HEK293 (cell line): ENCODE results near the gene STIL.

Experiments
- CTCF ChIA-PET: fragments of 350-600 bp; formaldehyde crosslinking; extraction: SDS; loops from one replicate; lab custom pipeline; 2021; ENCODE audit warnings: antibody characterized with exemption; lab: Yijun Ruan, JAX
- POLR2A ChIA-PET: fragments of 300-600 bp; formaldehyde crosslinking; extraction: SDS; loops from one replicate; lab custom pipeline; 2020; ENCODE audit warnings: antibody characterized with exemption, inconsistent platforms; lab: Yijun Ruan, JAX
- H3K27ac ChIP-seq: fragments of 200-500 bp; sonication (Bioruptor generic); 2 replicates; pipeline ENCODE4 v1.5.1; 2014; ENCODE audit warnings: low read depth, low read length, control low read depth, inconsistent platforms; ENCODE audit errors: extremely low read depth
- H3K36me3 ChIP-seq, 2 experiments: fragments of 200-500 bp in 1 of 2; sonication (Bioruptor generic) in 1 of 2; 1 replicate in 1 of 2; 2 replicates in 1 of 2; pipeline ENCODE4 v1.5.1; 2014 to 2017; ENCODE audit warnings: inconsistent platforms in 2 of 2, low read length in 2 of 2; ENCODE audit not compliant: control insufficient read depth in 2 of 2, insufficient read depth in 1 of 2
- H3K4me1 ChIP-seq: fragments of 200-500 bp; sonication (Bioruptor generic); 2 replicates; pipeline ENCODE4 v1.5.1; 2014; ENCODE audit warnings: mild to moderate bottlenecking, low read length, inconsistent platforms; ENCODE audit not compliant: control insufficient read depth, insufficient read depth
- H3K4me3 ChIP-seq: 2 replicates; pipeline ENCODE4 v1.5.1; 2011; ENCODE audit warnings: low read depth, mild to moderate bottlenecking, control low read depth, low read length, moderate library complexity
- H3K9me3 ChIP-seq: fragments of 200-500 bp; sonication (Bioruptor generic); 2 replicates; pipeline ENCODE4 v1.5.1; 2014; ENCODE audit warnings: low read depth, low read length, inconsistent platforms; ENCODE audit not compliant: control insufficient read depth, insufficient read depth
- BCL11B ChIP-seq: fragments of 450-650 bp; formaldehyde crosslinking; IDR thresholded peaks from 2 replicates; pipeline ENCODE4 v1.5.1; 2016; ENCODE audit warnings: low read depth, missing biosample characterization, missing genetic modification characterization
- GFI1B ChIP-seq: fragments of 450-650 bp; formaldehyde crosslinking; IDR thresholded peaks from 2 replicates; pipeline ENCODE4 v1.5.1; 2016; ENCODE audit warnings: missing biosample characterization, missing genetic modification characterization
- HOXA7 ChIP-seq: sonication (generic); formaldehyde crosslinking; IDR thresholded peaks from 2 replicates; pipeline ENCODE4 v1.8.1; 2022; ENCODE audit warnings: missing genetic modification reagents, borderline replicate concordance
- KLF7 ChIP-seq: fragments of 450-650 bp; formaldehyde crosslinking; IDR thresholded peaks from 2 replicates; pipeline ENCODE4 v1.5.1; 2016; ENCODE audit warnings: missing biosample characterization, missing genetic modification characterization, borderline replicate concordance
- SETDB1 ChIP-seq: IDR thresholded peaks from one replicate; pipeline ENCODE4 v1.6.1; 2017; ENCODE audit warnings: mild to moderate bottlenecking, low read length, moderate library complexity, mixed read lengths; ENCODE audit not compliant: insufficient read length
- ZIC2 ChIP-seq: fragments of 450-650 bp; formaldehyde crosslinking; IDR thresholded peaks from 2 replicates; pipeline ENCODE4 v1.5.1; 2016; ENCODE audit warnings: missing biosample characterization, missing genetic modification characterization
- ZNF121 ChIP-seq: fragments of 450-650 bp; formaldehyde crosslinking; IDR thresholded peaks from 2 replicates; pipeline ENCODE4 v1.5.1; 2016; ENCODE audit warnings: missing biosample characterization, missing genetic modification characterization
- ZNF132 ChIP-seq: fragments of 450-650 bp; formaldehyde crosslinking; IDR thresholded peaks from 2 replicates; pipeline ENCODE4 v1.5.1; 2017; ENCODE audit warnings: missing biosample characterization, missing genetic modification characterization, borderline replicate concordance
- ZNF138 ChIP-seq: fragments of 450-650 bp; formaldehyde crosslinking; IDR thresholded peaks from 2 replicates; pipeline ENCODE4 v1.5.1; 2016; ENCODE audit warnings: missing biosample characterization, missing genetic modification characterization, borderline replicate concordance
- ZNF521 ChIP-seq: fragments of 450-650 bp; formaldehyde crosslinking; IDR thresholded peaks from 2 replicates; pipeline ENCODE4 v1.5.1; 2017; ENCODE audit warnings: missing biosample characterization, mild to moderate bottlenecking, missing genetic modification characterization
- ZNF596 ChIP-seq: fragments of 450-650 bp; IDR thresholded peaks from 2 replicates; pipeline ENCODE4 v1.5.0; 2018; ENCODE audit warnings: missing biosample characterization, mild to moderate bottlenecking, missing genetic modification characterization, moderate library complexity
- ZNF623 ChIP-seq: fragments of 450-650 bp; formaldehyde crosslinking; IDR thresholded peaks from 2 replicates; pipeline ENCODE4 v1.5.1; 2016; ENCODE audit warnings: missing biosample characterization, missing genetic modification characterization
- ZNF660 ChIP-seq: fragments of 450-650 bp; IDR thresholded peaks from 2 replicates; pipeline ENCODE4 v1.5.1; 2018; ENCODE audit warnings: missing biosample characterization, mild to moderate bottlenecking, missing genetic modification characterization
- ZSCAN23 ChIP-seq: fragments of 450-650 bp; formaldehyde crosslinking; IDR thresholded peaks from 2 replicates; pipeline ENCODE4 v1.5.1; 2016; ENCODE audit warnings: missing biosample characterization, missing genetic modification characterization
- TF ChIP-seq, protein P1 (sequence below): fragments of 450-650 bp; formaldehyde crosslinking; IDR thresholded peaks from 2 replicates; pipeline ENCODE4 v1.5.1; 2017; ENCODE audit warnings: missing biosample characterization, missing genetic modification characterization
- TF ChIP-seq, protein P2 (sequence below): fragments of 450-650 bp; formaldehyde crosslinking; IDR thresholded peaks from 2 replicates; pipeline ENCODE4 v1.5.1; 2016; ENCODE audit warnings: missing biosample characterization, missing genetic modification characterization
- TF ChIP-seq, protein P3 (sequence below): fragments of 450-650 bp; formaldehyde crosslinking; IDR thresholded peaks from 2 replicates; pipeline ENCODE4 v1.5.1; 2016; ENCODE audit warnings: missing biosample characterization, missing genetic modification characterization, low read depth
- TF ChIP-seq, protein P4 (sequence below): fragments of 450-650 bp; formaldehyde crosslinking; IDR thresholded peaks from 2 replicates; pipeline ENCODE4 v1.5.1; 2016; ENCODE audit warnings: missing biosample characterization, missing genetic modification characterization, borderline replicate concordance
- TF ChIP-seq, protein P5 (sequence below): fragments of 450-650 bp; formaldehyde crosslinking; optimal IDR thresholded peaks from 2 replicates; pipeline ENCODE3; 2016; ENCODE audit warnings: missing biosample characterization, mild to moderate bottlenecking, missing genetic modification characterization

The STIL gene

DNA sequence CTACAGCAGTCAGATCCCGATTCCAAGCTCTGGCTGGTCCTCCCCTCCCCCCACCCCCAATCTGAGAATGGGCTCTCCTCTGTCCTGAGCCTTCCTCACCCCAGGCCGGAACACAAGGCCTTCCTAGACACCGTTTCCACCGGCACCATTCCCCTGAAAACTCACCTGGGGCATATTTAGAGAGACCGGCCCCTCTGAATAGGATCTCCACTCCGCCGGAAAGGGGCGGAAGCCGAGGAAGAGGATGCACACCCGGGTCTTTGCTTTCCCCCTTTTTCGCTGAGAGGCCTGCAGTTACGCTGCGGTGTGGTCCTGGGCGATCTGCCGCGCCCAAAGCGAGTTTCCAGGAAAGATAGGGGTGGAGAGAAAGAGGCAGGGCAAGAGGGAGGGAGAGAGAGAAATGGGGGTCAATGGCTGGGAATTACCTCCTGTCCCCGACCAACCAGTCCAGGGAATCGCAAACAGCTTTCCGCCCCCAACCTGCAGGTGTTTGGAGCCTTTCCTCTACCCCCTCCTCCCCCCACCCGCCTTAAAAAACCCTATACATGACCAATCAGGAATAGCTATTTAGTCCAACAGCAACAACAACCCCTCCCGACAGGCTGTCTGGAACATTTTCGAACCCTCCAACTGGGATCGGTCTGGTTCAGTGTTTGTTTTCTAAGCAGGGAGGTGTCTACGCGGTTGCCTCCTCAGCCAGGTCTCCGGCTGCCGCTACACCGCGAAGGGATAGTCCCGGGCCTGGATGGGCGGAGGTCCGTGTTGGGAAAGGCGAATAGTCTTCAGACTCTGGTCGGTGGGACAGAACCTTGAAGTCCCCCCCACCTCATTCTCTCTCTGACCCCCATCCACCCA is 84.7 kb downstream of the STIL start:
- Histone ChIP-seq H3K4me3 (no peak overlapping the region), H3K36me3 (no peaks in the 10 kb centered on the region), H3K4me1 (no peaks in the 10 kb centered on the region), H3K27ac (no peak overlapping the region), H3K9me3 (no peaks in the 10 kb centered on the region)
- TF ChIP-seq SETDB1: no peak
- no peak for TF ChIP-seq ZNF660 (tag by site-specific recombination)
- TF ChIP-seq, protein P1, sequence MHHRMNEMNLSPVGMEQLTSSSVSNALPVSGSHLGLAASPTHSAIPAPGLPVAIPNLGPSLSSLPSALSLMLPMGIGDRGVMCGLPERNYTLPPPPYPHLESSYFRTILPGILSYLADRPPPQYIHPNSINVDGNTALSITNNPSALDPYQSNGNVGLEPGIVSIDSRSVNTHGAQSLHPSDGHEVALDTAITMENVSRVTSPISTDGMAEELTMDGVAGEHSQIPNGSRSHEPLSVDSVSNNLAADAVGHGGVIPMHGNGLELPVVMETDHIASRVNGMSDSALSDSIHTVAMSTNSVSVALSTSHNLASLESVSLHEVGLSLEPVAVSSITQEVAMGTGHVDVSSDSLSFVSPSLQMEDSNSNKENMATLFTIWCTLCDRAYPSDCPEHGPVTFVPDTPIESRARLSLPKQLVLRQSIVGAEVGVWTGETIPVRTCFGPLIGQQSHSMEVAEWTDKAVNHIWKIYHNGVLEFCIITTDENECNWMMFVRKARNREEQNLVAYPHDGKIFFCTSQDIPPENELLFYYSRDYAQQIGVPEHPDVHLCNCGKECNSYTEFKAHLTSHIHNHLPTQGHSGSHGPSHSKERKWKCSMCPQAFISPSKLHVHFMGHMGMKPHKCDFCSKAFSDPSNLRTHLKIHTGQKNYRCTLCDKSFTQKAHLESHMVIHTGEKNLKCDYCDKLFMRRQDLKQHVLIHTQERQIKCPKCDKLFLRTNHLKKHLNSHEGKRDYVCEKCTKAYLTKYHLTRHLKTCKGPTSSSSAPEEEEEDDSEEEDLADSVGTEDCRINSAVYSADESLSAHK: no peak
- TF ChIP-seq ZIC2: no peak
- TF ChIP-seq ZSCAN23: no peak
- no peak for TF ChIP-seq KLF7 (tag by site-specific recombination)
- no peak for TF ChIP-seq HOXA7 (CRISPR knock-in tag)
- TF ChIP-seq, protein P2, sequence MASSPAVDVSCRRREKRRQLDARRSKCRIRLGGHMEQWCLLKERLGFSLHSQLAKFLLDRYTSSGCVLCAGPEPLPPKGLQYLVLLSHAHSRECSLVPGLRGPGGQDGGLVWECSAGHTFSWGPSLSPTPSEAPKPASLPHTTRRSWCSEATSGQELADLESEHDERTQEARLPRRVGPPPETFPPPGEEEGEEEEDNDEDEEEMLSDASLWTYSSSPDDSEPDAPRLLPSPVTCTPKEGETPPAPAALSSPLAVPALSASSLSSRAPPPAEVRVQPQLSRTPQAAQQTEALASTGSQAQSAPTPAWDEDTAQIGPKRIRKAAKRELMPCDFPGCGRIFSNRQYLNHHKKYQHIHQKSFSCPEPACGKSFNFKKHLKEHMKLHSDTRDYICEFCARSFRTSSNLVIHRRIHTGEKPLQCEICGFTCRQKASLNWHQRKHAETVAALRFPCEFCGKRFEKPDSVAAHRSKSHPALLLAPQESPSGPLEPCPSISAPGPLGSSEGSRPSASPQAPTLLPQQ (tag by site-specific recombination): no peak
- TF ChIP-seq, protein P3, sequence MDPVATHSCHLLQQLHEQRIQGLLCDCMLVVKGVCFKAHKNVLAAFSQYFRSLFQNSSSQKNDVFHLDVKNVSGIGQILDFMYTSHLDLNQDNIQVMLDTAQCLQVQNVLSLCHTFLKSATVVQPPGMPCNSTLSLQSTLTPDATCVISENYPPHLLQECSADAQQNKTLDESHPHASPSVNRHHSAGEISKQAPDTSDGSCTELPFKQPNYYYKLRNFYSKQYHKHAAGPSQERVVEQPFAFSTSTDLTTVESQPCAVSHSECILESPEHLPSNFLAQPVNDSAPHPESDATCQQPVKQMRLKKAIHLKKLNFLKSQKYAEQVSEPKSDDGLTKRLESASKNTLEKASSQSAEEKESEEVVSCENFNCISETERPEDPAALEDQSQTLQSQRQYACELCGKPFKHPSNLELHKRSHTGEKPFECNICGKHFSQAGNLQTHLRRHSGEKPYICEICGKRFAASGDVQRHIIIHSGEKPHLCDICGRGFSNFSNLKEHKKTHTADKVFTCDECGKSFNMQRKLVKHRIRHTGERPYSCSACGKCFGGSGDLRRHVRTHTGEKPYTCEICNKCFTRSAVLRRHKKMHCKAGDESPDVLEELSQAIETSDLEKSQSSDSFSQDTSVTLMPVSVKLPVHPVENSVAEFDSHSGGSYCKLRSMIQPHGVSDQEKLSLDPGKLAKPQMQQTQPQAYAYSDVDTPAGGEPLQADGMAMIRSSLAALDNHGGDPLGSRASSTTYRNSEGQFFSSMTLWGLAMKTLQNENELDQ (tag by site-specific recombination): no peak
- TF ChIP-seq, protein P4, sequence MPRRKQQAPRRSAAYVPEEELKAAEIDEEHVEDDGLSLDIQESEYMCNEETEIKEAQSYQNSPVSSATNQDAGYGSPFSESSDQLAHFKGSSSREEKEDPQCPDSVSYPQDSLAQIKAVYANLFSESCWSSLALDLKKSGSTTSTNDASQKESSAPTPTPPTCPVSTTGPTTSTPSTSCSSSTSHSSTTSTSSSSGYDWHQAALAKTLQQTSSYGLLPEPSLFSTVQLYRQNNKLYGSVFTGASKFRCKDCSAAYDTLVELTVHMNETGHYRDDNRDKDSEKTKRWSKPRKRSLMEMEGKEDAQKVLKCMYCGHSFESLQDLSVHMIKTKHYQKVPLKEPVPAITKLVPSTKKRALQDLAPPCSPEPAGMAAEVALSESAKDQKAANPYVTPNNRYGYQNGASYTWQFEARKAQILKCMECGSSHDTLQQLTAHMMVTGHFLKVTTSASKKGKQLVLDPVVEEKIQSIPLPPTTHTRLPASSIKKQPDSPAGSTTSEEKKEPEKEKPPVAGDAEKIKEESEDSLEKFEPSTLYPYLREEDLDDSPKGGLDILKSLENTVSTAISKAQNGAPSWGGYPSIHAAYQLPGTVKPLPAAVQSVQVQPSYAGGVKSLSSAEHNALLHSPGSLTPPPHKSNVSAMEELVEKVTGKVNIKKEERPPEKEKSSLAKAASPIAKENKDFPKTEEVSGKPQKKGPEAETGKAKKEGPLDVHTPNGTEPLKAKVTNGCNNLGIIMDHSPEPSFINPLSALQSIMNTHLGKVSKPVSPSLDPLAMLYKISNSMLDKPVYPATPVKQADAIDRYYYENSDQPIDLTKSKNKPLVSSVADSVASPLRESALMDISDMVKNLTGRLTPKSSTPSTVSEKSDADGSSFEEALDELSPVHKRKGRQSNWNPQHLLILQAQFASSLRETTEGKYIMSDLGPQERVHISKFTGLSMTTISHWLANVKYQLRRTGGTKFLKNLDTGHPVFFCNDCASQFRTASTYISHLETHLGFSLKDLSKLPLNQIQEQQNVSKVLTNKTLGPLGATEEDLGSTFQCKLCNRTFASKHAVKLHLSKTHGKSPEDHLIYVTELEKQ (tag by site-specific recombination): no peak
- TF ChIP-seq ZNF596 (tag by site-specific recombination): no peak
- TF ChIP-seq GFI1B (tag by site-specific recombination): no peak
- TF ChIP-seq, protein P5, sequence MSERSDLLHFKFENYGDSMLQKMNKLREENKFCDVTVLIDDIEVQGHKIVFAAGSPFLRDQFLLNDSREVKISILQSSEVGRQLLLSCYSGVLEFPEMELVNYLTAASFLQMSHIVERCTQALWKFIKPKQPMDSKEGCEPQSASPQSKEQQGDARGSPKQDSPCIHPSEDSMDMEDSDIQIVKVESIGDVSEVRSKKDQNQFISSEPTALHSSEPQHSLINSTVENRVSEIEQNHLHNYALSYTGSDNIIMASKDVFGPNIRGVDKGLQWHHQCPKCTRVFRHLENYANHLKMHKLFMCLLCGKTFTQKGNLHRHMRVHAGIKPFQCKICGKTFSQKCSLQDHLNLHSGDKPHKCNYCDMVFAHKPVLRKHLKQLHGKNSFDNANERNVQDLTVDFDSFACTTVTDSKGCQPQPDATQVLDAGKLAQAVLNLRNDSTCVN (tag by site-specific recombination): no peak
- TF ChIP-seq ZNF132 (tag by site-specific recombination): no peak
- no peak for TF ChIP-seq ZNF121 (tag by site-specific recombination)
- TF ChIP-seq ZNF138: no peak
- TF ChIP-seq ZNF521: no peak
- TF ChIP-seq BCL11B (tag by site-specific recombination): no peak
- no peak for TF ChIP-seq ZNF623 (tag by site-specific recombination)
- ChIA-PET POLR2A (interaction anchor here (0.6 kb wide), 1 partner anchor 12 kb away, joined by 3 read pairs; no protein-coding TSS in a partner anchor), CTCF (interaction anchor here (1.2 kb wide), 1 partner anchor 30 kb away, joined by 4 read pairs; no protein-coding TSS in a partner anchor)
